ENCODE data around the gene ETV6. TPM values are rescaled to one million over a fixed set of nuclear protein-coding genes. Genes with fewer than 3 reads are reported as not detected.
A peak's percentile ranks its signal among the peaks of the same experiment; 100 is the strongest.

The ETV6 gene
- total and polyA plus RNA-seq, 3 donors from 2014 or later = 7.8 to 20.9 (median 16.3) TPM

- Histone ChIP-seq H3K9me3 (no peaks in the 10 kb centered on the region), H3K27me3 (no peaks in the 10 kb centered on the region), H3K4me1 (peaks cover 15% of the 10 kb centered on the region), H3K4me3 (no peak overlapping the region), H3K36me3 (ENCODE audit: low read depth, missing control alignments) (no peaks in the 10 kb centered on the region), H3K27ac (no peak overlapping the region)
- WGBS, 2 donors = 68 to 75% methylated on average over 4 to 7 of the region's 7 CpGs
- TF ChIP-seq POLR2A (IDR thresholded peaks at IDR 0.05) (no peak), CTCF (IDR thresholded peaks at IDR 0.05) (no peak)
- intact Hi-C loops (cut with DNase I; ENCODE audit: low total_unique reads) = no loop called here
- peak; percentile 48 for DNase-seq
Measured at GRCh38 chr12:11663130-11663529, 13.7 kb downstream of the ETV6 start.

GRCh38 chr12:11664101-11664500 is 14.6 kb downstream of the ETV6 start:
- WGBS, 2 donors = 96 to 99% methylated on average over 3 of the region's 3 CpGs
- H3K4me3 ChIP-seq = no peak overlapping the region
- H3K27me3 ChIP-seq = no peaks in the 10 kb centered on the region
- no peaks in the 10 kb centered on the region for H3K36me3 ChIP-seq (ENCODE audit: low read depth, missing control alignments)
- intact Hi-C loops (cut with DNase I; ENCODE audit: low total_unique reads) = no loop called here
- H3K4me1 ChIP-seq = peaks cover 15% of the 10 kb centered on the region
- no peak for DNase-seq
- no peaks in the 10 kb centered on the region for H3K9me3 ChIP-seq
- no peak overlapping the region for H3K27ac ChIP-seq
- TF ChIP-seq CTCF (IDR thresholded peaks at IDR 0.05) = no peak
- no peak for TF ChIP-seq POLR2A (IDR thresholded peaks at IDR 0.05)

- Histone ChIP-seq H3K4me1 (peaks cover 20% of the 10 kb centered on the region), H3K4me3 (no peak overlapping the region), H3K36me3 (ENCODE audit: low read depth, missing control alignments) (no peaks in the 10 kb centered on the region), H3K9me3 (no peaks in the 10 kb centered on the region), H3K27me3 (no peaks in the 10 kb centered on the region), H3K27ac (no peak overlapping the region)
- DNase-seq = no peak
- 91 to 95% methylated on average over 13 of the region's 13 CpGs for WGBS, 2 donors
- intact Hi-C loops (cut with DNase I; ENCODE audit: low total_unique reads) = no loop called here
- TF ChIP-seq POLR2A (IDR thresholded peaks at IDR 0.05) = no peak
- TF ChIP-seq CTCF (IDR thresholded peaks at IDR 0.05) = no peak
Measured at GRCh38 chr12:11666131-11667050, 16.9 kb downstream of the ETV6 start.

- Histone ChIP-seq H3K36me3 (ENCODE audit: low read depth, missing control alignments) (no peaks in the 10 kb centered on the region), H3K27ac (no peak overlapping the region), H3K4me3 (no peak overlapping the region), H3K4me1 (peaks cover 13% of the 10 kb centered on the region), H3K9me3 (no peaks in the 10 kb centered on the region), H3K27me3 (no peaks in the 10 kb centered on the region)
- intact Hi-C loops (cut with DNase I; ENCODE audit: low total_unique reads) = no loop called here
- TF ChIP-seq POLR2A (IDR thresholded peaks at IDR 0.05) (no peak), CTCF (IDR thresholded peaks at IDR 0.05) (no peak)
- WGBS, 2 donors = 92 to 96% methylated on average over 5 of the region's 5 CpGs
- DNase-seq = no peak
Measured at GRCh38 chr12:11667171-11667570, 17.7 kb downstream of the ETV6 start.

Data from testis (tissue), 3 donors.